T-helper 1 cell (primary cell): ENCODE data around the gene PPP2R2C.

ENCODE experiments used
- DNase-seq, 5 donors: peaks; one replicate each; pipeline ENCODE4 v3.0.0-alpha.2; 2012 to 2020

The PPP2R2C gene

DNA sequence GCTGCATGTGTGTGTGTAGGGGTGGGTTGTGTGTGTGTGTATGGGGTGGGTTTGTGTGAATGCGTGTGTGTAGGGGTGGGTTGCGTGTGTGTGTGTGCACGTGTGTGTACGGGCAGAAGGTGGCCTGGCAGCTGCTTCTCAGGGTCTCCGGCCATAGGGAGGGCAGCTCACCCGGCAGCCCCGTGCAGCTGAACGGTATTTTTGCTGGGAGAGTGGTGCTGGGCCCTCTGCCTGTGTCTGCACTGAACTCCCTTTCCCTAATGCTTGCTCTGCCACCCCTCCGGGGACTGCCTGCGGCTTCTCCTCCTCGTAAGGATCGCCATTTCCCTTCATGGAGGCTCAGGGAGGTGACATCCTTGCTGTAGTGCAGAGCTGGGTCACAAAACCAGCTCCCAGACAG lies 172.5 kb downstream of the PPP2R2C start:
- no peak for DNase-seq

DNA sequence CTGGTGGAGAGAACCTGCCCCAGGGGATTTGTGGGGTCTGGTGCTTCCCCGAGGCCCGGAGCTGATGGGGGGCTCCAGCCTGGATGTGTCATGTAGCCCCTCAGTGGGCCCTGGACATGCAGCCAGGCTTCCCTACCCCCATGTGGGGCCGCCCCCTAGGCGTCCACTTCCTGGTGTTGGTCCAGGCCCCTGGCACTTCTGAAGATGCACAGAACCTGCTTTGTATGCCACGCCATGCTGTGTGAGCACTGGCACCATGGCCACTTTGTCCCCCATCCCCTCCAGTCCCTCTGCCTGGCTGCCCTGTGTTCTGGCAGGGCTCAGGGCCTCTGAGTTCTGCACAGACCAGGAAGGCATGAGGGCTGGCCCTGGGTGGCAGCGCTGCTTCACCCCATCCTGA lies 173.6 kb downstream of the PPP2R2C start:
- DNase-seq = no peak

DNA sequence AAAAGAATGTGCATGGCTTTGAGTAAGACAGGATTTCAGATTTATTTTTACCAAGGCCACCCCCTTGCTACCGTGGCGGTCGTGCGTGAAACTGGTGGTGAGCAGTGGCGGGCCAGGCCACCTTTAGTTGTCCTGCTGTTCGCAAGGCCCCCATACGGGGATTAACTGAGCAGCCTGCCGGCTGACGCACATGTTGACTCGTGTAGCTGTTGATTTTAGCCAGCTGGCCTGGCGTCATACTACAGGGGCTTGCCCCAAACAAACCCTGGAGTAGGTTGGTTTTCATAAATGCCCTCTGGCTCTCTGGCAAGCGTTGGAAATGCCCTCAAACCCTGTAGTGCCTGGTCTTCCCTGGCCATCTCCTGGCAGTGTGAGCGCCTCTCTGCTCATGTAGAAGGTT lies 174.4 kb downstream of the PPP2R2C start:
- DNase-seq = no peak

DNA sequence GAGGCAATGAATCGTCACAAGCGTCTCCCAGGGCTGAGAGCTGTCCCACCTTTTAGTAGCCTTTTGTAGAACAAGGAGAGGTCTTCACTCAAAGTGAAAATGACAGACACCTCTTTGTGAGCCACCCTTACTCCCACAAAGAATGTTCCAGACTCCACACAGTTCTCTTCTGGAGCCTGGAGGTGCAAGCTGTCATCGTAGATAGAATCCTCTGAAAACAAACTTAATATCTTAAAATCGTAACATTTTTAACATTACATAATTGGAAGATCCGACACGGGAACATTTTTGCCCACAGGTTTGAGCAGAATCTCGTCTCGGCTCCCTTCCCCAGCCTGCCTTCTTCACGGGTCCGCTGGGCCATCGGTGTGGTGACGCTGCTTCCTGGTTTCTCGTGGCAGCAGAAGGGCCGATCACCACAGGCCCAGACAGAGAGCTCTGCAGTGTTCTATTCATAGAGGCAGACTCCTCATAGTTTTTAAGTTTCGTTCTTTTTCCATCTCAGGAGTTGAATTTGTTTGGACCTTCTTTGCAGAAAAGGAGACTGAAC lies 175.1 kb downstream of the PPP2R2C start:
- DNase-seq = no peak

DNA sequence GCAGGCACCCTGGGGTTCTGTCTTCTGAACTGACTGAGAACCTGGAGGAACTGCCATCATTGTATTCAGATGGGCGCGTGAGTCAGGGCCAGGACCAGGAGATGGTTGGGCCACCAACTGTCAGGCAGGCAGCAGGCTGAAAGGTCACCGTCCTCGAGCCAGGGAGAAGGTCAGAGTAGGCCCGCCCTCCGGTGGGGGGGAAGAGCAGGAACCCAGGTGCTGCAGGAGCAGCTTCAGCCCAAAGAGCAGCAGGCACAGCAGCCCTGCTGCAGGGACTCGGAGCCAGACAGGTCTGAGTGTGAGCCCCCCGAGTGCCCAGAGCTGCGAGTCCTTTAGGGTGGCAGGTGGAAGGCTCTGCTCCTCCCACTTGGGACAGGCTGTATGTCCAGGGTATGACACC lies 176.4 kb downstream of the PPP2R2C start:
- DNase-seq = no peak

DNA sequence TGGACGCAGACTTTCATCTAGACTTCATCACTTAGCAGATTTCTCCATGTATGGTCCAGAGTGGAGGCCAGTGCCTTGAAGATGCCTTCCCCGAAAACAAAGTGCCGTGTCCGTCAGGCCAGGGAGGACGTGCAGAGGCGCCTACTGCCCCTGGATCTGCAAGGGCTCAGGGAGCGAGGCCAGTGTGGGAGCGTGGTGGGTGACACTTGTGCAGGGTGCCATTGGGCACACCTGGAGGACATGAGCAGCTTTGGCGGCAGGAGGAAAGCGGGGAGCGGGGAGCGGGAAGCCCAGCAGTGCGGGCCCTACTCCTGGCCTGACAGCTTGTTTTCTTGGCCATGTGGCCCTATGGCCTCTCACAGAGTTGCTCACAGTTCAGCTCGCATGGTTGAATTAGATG lies 176.9 kb downstream of the PPP2R2C start:
- no peak for DNase-seq

DNA sequence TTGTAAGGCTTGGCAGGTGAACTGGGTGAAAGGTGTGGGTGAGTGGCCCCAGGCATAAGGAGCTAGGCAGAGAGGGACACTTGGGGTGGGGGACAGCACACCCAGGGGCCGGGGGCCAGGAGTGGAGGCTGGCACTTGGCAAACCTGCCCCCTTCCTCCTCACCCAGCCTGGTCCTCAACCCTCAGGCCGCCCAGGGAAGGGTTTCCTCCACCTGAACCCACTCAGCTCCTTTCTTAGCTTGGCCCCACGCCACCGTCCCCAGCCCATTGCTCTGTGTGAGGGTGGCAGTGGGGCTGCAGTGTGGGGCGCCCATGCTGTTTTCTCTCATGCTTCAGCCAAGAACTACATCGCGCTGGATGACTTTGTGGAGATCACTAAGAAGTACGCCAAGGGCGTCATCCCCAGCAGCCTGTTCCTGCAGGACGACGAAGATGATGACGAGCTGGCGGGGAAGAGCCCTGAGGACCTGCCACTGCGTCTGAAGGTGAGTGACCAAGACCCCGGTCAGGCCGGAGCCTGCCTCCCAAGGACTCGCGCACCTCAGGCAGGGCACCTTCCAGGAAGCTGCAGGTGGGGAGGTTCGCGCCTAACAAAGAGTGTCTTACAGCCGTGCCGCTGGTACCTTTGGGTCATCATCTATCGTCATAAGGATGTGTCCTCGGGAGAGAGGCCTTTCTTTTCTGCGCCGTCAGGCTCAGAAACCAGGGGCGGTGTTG lies 177.6 kb downstream of the PPP2R2C start:
- DNase-seq = no peak

DNA sequence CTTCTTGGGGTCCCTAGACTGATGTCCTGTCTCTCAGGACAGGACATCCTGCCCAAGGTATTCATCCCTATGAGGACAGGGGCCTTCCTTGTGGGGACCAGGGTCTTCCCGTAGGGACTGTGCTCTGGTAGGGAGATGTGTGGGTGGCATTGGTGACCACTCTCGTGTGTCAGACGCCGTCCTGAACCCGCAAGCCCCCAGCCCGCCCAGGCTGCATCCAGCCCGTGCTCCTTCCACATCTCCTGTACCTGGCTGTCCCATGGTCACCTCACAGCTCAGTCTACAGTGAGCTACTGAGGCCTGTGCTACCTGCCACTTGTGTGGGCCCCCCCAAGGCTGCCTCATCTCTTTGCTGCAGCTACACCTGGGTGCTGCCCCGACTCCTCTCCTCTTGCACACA lies 178.8 kb downstream of the PPP2R2C start:
- DNase-seq = no peak

DNA sequence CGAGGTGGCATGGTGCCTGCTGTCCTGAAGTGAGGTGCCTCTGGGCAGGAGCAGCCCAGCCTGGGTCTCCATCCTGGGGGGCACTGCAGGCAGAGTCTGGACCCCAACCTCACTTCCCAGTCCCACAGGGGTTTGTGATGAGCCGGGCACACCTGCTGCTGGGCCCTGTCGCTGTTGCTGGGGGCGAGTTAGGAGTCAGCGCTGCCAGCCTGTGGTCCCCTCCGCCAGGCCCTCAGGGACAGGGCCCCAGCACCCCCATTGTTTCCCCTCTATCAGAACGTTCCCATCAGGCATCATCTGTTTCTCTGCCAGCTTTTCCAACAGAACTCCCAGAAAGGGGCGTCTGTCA lies 179.3 kb downstream of the PPP2R2C start:
- no peak for DNase-seq

DNA sequence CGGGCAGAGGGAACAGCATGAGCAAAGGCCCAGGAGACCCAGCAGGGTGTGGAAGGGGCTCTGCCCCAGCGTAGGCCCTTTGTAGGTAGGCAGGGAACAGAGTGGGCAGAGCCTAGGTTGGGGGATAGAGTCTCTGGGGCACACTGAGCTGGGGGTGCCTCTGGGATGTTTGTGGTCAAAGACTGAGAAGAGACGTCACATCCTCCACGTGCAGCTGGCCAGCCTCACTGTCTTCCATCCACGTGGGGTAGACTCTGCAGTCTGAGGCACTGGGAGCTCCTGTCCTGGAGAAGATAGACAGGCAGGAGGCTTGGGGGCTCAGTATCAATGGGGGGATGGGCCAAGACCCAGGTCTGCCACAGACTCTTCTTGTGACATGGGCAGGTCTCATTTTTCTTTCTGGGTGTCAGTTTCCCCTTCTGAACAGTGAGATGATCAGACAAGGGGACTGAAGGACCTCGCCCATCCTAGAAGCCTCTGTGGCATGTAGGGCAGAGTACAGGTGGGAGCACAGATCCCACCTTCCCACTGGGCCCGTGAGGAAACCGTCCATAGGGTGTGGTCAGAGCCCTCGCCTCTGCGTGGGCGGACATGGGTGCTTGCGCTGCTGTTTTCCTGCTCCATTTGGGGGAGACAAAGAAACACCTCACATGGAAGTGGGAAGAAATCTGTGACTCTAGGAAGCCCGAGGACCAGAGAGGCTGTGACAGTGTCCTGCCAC lies 179.9 kb downstream of the PPP2R2C start:
- DNase-seq = no peak

DNA sequence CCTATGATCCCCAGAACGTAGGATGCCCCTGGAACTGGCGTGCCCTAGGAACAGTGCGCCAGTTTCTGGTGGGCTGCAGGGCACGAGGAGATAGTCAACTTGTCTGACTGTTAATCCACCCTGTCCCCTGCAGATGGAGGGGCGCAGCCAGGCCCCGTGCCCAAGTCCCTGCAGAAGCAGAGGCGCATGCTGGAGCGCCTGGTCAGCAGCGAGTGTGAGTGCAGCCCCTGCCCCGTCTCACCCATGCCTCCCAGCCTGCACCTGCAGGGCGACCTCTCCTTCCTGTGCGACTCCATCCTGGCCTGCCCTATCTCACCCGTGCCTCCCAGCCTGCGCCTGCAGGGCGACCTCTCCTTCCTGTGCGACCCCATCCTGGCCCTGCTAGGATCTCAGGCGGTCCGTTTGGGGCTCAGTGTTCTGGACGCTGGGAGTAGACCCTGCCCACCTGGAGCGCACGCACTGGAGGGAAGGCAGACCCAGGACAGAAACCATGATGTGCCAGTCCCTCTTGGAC lies 180.6 kb downstream of the PPP2R2C start:
- DNase-seq = no peak

DNA sequence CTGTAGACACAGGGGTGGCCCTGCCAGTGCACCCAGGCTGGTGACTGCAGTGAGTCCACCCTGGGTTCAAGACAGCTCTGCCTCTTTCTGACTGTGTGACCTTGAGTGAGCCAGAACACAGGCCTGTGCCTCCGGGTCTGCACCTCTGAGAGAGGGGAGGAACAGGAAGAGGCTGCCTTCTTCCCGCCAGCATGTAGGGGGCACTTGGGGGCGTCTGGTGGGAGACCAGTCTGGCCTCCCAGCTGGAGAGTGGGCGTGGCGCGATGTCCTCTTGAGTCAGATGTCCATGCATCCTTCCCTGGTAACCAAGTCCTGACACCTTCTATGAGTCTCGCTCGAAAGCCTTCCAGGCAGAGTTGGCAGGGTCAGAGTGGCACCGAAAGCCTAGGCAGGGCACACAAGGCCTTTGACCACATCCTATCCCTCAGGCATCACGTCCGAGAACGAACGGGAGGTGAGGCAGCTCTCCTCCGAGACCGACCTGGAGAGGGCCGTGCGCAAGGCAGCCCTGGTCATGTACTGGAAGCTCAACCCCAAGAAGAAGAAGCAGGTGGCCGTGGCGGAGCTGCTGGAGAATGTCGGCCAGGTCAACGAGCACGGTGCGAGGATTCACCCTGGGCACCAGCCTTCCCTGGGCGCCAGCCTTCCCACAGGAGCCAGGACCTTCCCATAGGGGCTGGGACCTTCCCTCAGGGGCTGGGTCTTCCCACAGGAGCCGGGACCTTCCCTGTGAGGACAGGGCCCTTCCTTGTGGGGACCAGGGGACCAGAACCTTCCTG lies 181.5 kb downstream of the PPP2R2C start:
- DNase-seq = no peak

DNA sequence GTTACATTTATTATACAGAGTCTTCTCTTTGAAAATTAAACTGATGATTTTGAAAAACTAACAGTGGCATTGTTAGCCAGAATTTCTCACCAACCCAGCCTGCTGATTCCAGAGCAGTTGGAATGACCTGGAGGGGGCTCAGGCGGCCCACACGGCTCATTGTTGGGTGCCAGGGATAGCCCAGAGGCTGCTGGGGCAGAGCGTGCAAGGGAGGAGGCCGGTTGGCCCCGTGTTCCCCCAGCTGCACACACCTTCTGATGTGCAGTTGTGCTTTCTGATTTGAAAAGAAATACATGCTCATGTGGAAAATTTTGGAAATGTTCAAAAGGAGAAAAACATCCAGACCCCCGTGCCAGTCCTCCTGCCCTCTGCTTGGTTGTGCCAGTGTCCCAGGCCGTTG lies 182.2 kb downstream of the PPP2R2C start:
- no peak for DNase-seq

DNA sequence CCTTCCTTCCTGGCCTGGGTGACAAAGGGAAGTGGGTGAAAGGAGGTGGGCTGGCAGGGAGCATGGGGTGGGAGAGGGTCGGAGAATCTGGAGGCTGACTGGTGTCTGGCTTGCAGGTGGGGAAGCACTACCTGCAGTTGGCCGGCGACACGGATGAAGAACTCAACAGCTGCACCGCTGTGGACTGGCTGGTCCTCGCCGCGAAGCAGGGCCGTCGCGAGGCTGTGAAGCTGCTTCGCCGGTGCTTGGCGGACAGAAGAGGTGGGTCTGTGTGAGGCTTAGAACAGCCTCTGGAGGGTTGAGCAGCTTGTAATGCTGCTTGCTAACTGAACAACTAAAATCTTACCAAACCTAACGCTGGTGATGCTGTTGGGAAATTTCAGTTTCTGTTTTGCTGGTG lies 183.5 kb downstream of the PPP2R2C start:
- DNase-seq = no peak

DNA sequence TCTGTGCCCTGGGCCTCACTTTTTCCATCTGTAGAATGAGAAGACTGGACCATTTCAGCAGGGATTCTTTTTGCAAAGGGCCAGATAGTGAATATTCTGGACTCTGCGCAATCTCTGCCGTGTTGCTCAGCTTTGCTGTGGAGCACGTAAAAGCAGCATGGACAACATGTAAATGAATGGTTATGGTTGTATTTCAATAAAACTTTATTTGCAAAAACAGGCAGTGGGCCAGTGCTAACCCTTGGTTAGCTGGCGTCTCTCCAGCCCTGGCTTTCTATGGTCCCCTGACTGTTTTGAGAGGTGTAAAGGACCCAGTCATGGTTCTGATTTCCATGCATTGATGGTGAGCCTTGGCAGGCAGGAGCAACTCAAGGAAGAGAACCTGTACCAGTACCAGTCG lies 184.1 kb downstream of the PPP2R2C start:
- no peak for DNase-seq

DNA sequence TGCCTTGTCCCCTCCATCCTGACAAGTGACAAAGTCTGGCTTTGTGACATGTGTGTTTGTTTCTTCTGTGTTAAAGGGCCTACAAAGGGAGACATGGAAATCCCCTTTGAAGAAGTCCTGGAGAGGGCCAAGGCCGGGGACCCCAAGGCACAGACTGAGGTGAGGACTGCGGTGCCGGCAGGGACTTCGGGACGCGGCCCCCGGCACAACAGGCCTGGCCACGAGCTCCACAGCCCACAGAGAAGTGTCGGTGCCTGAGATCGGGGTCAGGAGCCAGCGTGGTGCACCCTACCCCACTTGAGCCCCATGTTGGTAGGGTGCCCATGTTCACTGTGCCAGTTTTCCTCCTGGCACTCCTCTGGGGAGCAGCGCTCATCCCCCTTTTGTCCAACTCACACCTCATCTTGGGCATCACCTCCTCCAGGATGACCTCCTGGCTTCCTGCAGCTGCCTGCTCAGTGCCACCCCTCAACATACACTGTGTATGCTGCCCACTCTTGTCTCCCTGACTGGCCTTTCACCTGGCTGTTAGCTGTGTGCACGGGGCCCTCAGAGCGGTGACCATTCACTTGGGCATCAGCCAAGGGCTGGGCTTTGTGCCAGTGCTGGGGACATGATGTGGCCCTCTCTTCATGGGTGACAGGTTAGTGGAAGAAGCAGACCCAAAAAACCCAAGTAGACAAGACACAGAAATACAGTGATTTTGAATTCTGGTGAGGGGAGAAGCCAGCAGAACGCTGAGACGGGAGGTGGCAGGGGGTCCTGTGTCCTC lies 185.2 kb downstream of the PPP2R2C start:
- DNase-seq = no peak

DNA sequence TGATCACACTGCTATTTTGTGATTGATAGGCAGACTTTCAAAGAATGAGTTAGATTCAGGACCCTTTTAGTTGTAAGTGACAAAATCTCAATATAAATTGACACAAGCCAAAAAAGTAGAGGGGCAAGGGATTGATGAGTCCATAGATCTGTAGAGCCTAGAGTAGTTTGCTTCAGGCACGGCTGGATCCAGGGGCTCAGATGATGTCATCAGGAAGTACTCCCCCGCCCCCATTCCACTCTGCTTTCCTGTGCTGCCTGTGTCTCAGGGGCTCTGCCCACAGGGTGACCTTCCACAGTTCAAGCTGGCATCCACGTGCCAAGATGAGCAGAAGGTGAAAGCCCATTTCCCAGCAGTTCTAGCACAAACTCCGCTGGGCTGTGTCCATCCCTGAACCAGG lies 189.1 kb downstream of the PPP2R2C start:
- no peak for DNase-seq

DNA sequence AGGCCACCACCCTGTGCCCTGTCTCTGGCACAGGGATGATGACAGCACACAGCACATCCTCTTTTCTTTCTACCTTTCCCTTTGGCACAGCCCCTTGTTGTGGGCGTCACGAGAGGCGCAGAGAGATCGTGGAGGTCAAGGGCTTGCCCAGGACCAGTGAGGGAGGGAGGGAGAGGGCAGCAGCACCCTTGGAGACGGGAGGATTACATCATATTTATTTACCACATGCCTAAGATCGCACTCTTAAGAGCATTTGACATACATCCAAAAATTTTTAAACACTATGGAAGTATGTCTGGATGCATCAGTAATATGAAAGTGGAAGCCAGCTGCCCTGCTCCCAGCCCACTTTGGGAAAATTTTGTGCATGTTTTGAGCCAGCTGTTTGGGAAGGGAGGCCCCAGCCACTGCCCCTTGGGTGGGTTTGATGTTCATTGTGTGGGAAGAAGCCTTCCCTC lies 190.1 kb downstream of the PPP2R2C start:
- DNase-seq = no peak

DNA sequence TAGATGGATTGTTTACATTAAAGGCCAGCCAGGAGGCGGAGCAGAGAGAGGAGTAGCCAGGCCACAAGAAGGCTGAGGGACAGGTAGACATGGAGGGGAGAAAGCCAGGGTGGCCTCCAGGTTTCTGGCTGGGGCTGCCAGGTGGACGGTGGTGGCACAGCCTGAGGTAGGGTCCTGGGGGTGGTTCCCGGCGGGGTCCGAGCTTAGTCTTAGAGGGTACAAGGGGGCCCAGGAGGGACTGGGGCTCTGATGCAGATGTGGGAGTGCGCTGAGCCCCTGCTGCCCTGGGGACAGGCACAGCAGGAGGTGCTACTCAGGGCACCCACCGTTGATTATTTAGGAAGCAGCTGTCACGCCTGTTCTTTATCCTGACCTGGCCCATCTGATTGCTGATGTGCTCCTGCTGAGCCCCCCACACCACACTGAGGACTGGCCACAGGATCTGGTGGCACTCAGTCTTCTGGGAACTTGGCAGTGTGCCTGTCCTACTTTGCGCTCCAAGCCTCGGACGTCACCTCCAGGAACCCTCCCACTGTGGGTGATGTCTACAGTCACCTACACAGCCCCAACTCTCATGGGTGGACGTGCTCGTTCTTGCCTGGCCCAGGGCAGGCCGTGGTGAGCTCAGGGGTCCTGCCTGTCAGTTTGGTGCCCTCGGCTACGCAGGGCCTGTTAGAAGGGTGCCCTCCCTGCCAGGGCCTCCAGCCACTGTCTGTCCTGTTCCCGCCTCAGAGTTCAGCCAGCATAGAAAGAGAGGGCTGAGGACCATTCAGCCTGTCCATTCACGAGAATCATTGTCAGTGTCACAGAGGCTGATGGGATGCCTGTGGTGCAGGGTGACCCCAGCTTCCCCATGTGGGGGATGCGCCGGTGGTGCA lies 190.7 kb downstream of the PPP2R2C start:
- DNase-seq = no peak

DNA sequence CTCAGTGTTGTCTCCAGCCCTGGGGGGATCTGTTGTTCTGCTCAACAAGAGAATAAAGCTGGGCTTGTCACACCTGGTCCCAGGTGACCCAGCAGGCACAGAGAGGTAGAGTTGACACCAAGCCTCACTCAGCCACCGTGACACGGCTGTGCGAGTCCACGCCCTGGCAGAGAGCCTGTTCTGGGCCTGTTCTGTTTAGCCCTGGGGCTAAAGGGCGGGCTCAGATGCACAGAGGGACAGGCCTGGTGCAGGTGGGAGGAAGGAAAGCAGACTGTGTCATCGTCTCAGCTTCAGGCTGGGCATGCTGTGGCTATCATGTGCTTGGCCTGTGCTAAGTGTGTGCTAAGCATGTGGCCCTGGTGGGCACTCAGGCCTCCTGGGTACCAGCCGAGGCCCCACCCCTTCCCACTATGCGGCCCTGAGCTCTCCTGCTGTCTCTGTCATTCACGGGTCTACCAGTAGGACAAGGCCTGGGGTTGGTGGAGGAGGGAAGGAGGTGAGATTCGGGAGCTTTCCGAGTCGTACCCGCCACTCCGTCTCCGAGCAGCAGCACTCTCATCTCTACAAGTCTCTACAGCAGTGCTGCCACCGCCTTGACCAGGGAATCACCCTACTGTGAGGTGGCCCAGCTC lies 191.9 kb downstream of the PPP2R2C start:
- DNase-seq = no peak
